AG04449 (cell line): Measurements from ENCODE around the gene TNFRSF18.

Source experiments
- CTCF ChIA-PET: fragments of 350-600 bp; formaldehyde crosslinking; extraction: SDS; loops from one replicate; lab custom pipeline; 2021; ENCODE audit warnings: antibody characterized with exemption; lab: Yijun Ruan, JAX
- POLR2A ChIA-PET: fragments of 400-600, 350-600 bp; formaldehyde crosslinking; extraction: SDS; loops from one replicate; lab custom pipeline; 2020; ENCODE audit warnings: antibody characterized with exemption, inconsistent platforms; lab: Yijun Ruan, JAX
- DNase-seq: peaks from one replicate; pipeline ENCODE4 v3.0.0-alpha.2; 2010; ENCODE audit warnings: low read depth, low spot score
- H3K4me3 ChIP-seq: 2 replicates; pipeline ENCODE4 v1.5.1; 2011; ENCODE audit warnings: low read depth, mild to moderate bottlenecking, control low read depth, low read length
- CTCF ChIP-seq: IDR thresholded peaks from one replicate; pipeline ENCODE4 v1.5.1; 2011; ENCODE audit warnings: mild to moderate bottlenecking, moderate library complexity, low read length, control low read depth, inconsistent platforms; ENCODE audit not compliant: insufficient read depth; ENCODE audit errors: missing control alignments

Gene TNFRSF18

GRCh38 chr1:1189111-1189510 lies 17.3 kb downstream of the TNFRSF18 start:
- TF ChIP-seq CTCF, result no peak
- ChIA-PET CTCF (no interaction called here), POLR2A (no interaction called here)
- no peak for DNase-seq
- no peak overlapping the region for H3K4me3 ChIP-seq

- TF ChIP-seq CTCF, result no peak
- H3K4me3 ChIP-seq, result no peak overlapping the region
- DNase-seq, result no peak
- ChIA-PET CTCF (interaction anchor here (0.6 to 1.4 kb wide), 3 partner anchors 8 to 19 kb away, joined by 3 to 4 read pairs (median 4); no protein-coding TSS in a partner anchor), POLR2A (no interaction called here)
Measured at GRCh38 chr1:1187938-1188337, 18.5 kb downstream of the TNFRSF18 start.

GRCh38 chr1:1185101-1185765 lies 21.2 kb downstream of the TNFRSF18 start:
- no peak overlapping the region for H3K4me3 ChIP-seq
- POLR2A ChIA-PET, result no interaction called here
- DNase-seq, result no peak
- CTCF ChIA-PET, result no interaction called here
- TF ChIP-seq CTCF, result no peak

GRCh38 chr1:1183833-1184775 lies 22.3 kb downstream of the TNFRSF18 start:
- H3K4me3 ChIP-seq, result no peak overlapping the region
- TF ChIP-seq CTCF, result no peak
- POLR2A ChIA-PET, result no interaction called here
- DNase-seq, result no peak
- CTCF ChIA-PET, result no interaction called here

GRCh38 chr1:1183221-1183747 lies 23.1 kb downstream of the TNFRSF18 start:
- no peak overlapping the region for H3K4me3 ChIP-seq
- TF ChIP-seq CTCF, result no peak
- ChIA-PET CTCF (no interaction called here), POLR2A (no interaction called here)
- DNase-seq, result no peak
